OCI-LY7 (cell line): ENCODE measurements around the gene MAN2C1.

Experiments used
- EZH2phosphoT487 ChIP-seq: fragments of 200-600 bp; sonication (generic); IDR thresholded peaks from 2 replicates; pipeline ENCODE4 v1.6.1; 2018; ENCODE audit warnings: low read depth, borderline replicate concordance, mild to moderate bottlenecking, mixed run types, antibody characterized with exemption, low read length, moderate library complexity, mixed read lengths
- TF ChIP-seq, protein P1 (sequence below): fragments of 200-600 bp; sonication (generic); conservative IDR thresholded peaks from 2 replicates; pipeline ENCODE4 v1.5.1; 2014; ENCODE audit warnings: mild to moderate bottlenecking, antibody characterized with exemption, low read length, moderate library complexity, mixed read lengths

DNA sequence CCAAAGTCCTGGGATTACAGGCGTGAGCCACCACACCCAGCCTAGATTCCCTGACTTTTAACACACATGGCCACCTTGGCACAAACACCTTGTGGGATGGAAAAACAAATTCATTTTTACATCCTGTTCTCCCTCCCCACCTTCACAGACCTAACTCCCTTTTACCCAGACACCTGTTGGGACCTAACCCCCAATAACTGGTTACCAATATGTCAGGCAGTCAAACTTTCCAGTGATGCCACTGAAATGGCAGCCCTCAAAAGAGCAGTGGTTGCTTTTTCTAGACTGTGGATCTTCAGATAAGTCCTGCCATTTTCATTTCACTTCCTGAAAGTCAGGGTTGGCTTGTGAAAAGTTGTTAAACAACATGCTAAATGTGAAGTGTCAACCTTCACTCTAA lies 48.2 kb upstream of the MAN2C1 start:
- TF ChIP-seq, protein P1, sequence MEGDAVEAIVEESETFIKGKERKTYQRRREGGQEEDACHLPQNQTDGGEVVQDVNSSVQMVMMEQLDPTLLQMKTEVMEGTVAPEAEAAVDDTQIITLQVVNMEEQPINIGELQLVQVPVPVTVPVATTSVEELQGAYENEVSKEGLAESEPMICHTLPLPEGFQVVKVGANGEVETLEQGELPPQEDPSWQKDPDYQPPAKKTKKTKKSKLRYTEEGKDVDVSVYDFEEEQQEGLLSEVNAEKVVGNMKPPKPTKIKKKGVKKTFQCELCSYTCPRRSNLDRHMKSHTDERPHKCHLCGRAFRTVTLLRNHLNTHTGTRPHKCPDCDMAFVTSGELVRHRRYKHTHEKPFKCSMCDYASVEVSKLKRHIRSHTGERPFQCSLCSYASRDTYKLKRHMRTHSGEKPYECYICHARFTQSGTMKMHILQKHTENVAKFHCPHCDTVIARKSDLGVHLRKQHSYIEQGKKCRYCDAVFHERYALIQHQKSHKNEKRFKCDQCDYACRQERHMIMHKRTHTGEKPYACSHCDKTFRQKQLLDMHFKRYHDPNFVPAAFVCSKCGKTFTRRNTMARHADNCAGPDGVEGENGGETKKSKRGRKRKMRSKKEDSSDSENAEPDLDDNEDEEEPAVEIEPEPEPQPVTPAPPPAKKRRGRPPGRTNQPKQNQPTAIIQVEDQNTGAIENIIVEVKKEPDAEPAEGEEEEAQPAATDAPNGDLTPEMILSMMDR, result no peak
- TF ChIP-seq EZH2phosphoT487, result no peak
